ENCODE data around the gene CYP3A5.
"Not testable (repeated sequence)": the region's sequence is repeated elsewhere in the genome, so short reads cannot be mapped to it uniquely, and the experiment has no call there.

The CYP3A5 gene

DNA sequence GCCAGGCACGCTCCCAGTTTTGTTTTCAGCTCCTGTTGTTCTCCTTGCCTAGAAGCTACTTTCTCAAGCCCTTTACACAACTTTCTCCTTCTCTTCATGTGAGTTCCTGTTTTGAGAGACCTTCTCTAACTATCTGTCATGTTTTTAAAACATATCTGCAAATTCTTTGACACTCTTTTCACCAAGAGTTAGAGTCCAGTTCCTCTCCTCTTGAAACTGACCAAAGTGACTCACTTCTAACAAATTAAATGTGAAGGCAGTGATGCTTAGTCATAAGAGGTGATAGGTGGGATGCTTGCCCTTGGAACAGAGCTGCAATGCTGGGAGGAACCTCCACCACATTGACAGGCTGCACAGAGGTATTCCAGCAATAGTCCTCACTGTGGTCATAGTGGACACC lies 37.8 kb downstream of the CYP3A5 start:
- no peak for DNase-seq (ENCODE audit: low read depth in 2 of 2)

DNA sequence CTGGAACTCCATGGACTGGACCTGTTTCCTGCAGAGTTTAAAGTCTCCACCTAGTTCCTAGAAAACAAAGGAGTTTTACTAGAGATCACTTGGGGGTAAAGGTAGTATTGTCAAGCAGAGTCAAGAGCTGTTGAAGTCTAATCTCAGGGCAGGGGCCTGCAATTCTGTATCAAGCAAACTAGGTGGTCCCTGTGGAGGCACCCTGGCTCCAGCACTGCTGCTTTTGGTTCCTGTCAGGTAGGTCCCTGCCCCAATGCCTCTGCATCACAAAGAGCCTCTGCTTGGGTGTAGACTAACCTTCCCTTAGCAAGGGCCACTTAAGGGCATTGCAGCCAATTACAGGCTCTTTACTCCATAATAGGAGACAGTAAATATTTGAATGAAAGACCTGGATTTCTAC lies 40.5 kb downstream of the CYP3A5 start:
- DNase-seq (ENCODE audit: low read depth in 2 of 2) = no peak

- DNase-seq (ENCODE audit: low read depth in 2 of 2) = no peak
These were observed 41.1 kb downstream of the CYP3A5 start for GRCh38 chr7:99638731-99639130.

GRCh38 chr7:99637414-99637813 lies 42.4 kb downstream of the CYP3A5 start:
- DNase-seq (ENCODE audit: low read depth in 2 of 2) = not testable (repeated sequence)

GRCh38 chr7:99631295-99632109 lies 48.3 kb downstream of the CYP3A5 start:
- DNase-seq (ENCODE audit: low read depth in 2 of 2) = no peak

- DNase-seq (ENCODE audit: low read depth in 2 of 2) = no peak
These were observed 50.2 kb downstream of the CYP3A5 start for GRCh38 chr7:99629643-99630042.

DNA sequence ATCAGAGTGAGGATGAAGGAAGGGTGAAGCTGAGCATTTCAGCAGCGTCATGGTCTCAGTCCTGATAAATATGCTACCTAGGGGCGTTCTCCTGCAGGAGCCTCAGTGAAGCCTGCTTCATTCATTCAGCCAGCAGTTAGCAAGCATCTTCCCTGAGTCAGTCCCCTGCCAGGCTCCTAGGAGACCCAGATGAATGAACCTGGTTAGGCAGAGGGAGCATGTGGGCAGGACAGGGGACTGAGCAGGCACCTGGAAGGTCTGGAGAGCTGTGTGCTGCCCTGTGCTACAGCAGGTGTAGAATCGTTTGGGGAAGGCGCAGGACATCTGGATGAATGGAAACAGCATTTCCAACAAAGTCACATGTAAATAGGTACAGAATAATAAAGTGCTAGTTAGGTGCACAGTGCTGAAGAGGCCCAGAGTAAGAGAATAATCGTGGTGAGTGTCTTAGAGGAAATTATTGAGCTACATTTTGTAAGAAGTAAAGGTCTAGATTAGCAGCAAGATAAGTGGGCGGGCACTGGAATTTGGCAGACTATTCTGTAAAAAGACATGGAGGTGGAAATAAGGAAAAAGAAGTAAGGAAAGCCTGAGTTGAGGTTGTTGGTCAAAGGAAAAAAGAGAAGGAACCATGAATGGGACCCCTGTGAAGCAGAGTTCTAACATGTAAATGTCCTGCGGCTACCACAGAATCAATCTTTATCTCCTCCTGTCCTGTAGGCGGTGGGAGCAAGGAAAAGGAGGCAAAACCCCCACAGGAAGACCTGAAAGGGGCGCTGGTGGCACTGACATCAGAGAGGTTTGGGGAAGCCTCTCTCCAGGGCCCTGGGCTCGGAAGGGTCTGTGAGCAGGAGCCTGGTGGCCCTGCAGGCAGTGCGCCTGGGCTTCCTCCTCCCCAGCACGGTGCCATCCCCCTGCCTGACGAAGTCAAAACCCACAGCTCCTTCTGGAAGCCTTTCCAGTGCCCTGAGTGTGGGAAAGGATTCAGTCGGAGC lies 51.0 kb downstream of the CYP3A5 start:
- no peak for DNase-seq (ENCODE audit: low read depth in 2 of 2)

DNA sequence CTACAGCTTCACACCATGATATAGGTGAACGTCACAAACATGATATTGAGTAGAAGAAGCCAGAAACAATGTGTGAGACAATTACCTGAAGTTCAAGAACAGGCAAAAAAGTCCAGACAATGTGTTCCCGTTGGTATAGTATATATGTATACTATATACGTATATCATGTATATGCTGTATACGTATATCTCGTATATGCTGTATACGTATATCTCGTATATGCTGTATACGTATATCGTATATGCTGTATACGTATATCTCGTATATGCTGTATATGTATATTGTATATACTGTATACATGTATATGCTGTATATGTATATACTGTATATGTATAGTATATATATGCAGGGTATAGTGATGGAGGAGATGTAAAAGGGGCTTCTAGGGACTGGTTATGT lies 52.3 kb downstream of the CYP3A5 start:
- DNase-seq (ENCODE audit: low read depth in 2 of 2) = no peak

GRCh38 chr7:99626661-99627060 lies 53.1 kb downstream of the CYP3A5 start:
- DNase-seq (ENCODE audit: low read depth in 2 of 2) = no peak

- DNase-seq (ENCODE audit: low read depth in 2 of 2) = no peak
These were observed 53.8 kb downstream of the CYP3A5 start for GRCh38 chr7:99625961-99626360.

DNA sequence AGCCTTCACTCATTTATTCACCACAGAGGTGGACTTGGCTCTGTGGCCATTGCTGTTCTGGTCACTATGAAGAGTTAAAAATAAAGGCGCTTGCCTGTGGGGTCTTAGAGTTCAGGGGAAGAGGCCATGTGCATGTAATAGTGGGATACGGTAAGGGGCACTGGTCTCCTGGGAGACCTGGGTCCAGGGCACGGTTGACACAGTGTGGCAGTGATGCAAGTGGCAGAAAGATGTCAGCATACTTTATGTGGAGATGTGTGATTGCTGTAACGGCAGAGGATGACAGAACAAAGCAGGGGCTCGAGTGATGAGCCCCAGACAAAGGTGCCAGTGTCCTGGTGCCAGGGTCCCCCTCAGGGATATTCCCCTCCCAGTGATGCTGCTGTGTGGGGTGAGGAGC lies 54.5 kb downstream of the CYP3A5 start:
- DNase-seq (ENCODE audit: low read depth in 2 of 2) = no peak

GRCh38 chr7:99624484-99624883 lies 55.3 kb downstream of the CYP3A5 start:
- peak; percentile 6 to 24 for DNase-seq (ENCODE audit: low read depth in 2 of 2)

DNA sequence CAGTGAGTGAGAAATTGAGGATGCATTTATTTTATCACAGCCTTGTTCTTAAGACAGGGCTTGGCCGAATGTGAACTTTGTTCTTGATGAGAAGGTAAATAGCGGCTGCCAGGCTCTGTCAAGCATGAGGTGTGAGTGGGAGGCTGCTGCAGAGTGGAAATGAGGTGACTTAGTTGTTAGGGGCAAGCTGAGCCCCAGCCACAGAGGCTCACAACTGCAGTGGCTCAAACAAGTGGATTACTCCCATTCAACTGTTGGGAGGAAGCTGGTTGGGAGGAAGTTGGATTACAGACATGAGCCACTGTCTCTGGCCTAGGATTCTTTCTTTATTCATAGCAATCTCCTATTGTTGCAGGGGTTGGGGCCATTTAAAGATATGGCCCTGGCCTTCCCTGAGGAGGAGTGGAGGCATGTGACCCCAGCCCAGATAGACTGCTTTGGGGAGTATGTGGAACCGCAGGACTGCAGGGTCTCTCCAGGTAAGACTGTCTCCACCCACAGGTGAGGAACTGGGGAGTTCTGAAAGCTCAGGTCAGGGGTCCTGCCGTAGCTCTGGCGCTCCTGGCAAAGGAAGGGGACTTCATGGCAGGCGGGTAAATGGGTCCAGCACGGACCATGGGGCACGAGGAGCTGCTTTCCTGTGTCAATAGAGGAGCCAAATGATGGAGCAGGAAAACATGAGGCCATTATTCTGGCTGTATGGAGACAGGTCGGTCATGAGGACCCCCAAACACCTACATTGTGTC lies 55.9 kb downstream of the CYP3A5 start:
- DNase-seq (ENCODE audit: low read depth in 2 of 2) = no peak

- DNase-seq (ENCODE audit: low read depth in 2 of 2) = no peak
These were observed 56.6 kb downstream of the CYP3A5 start for GRCh38 chr7:99623091-99623693.

DNA sequence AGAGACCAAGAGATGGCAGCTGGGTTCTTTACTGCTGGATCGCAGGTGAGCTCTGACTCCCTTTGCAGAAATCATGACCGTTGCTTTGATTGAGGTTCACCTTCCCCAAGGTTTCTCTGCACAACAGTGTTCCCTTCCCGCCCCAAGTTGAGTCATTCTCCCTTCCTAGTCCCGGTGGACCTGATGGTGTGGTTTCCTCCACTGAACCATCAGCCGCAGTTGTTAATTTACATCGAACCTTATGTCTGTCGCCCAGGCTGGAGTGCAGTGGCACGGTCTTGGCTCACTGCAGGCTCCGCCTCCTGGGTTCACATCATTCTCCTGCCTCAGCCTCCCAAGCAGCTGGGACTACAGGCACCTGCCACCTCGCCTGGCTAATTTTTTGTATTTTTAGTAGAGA lies 57.2 kb downstream of the CYP3A5 start:
- no peak for DNase-seq (ENCODE audit: low read depth in 2 of 2)

- DNase-seq (ENCODE audit: low read depth in 2 of 2) = no peak
These were observed 58.5 kb downstream of the CYP3A5 start for GRCh38 chr7:99621271-99621670.

- no peak for DNase-seq (ENCODE audit: low read depth in 2 of 2)
These were observed 60.1 kb downstream of the CYP3A5 start for GRCh38 chr7:99619571-99620130.

DNA sequence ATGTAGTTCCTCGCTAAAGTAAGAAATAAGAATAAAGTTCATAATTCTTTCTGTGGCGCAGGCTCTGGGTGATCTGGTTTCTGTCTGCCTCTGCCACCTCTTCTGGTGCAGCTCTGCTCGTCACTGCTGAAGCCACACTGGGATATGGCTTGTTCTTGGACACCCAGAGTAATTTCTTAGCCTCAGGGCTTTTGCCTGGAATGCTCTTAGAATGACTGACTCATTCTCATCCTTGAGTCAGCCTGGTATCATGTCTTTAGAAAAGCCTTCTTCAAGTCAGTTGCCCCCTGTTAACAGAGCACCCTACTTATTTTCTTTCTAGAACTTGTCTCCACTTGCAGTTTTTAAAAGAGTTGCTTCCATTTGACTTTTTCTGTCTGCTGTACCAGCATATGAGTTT lies 61.1 kb downstream of the CYP3A5 start:
- no peak for DNase-seq (ENCODE audit: low read depth in 2 of 2)

GRCh38 chr7:99617192-99617781 lies 62.5 kb downstream of the CYP3A5 start:
- DNase-seq (ENCODE audit: low read depth in 2 of 2) = no peak

DNA sequence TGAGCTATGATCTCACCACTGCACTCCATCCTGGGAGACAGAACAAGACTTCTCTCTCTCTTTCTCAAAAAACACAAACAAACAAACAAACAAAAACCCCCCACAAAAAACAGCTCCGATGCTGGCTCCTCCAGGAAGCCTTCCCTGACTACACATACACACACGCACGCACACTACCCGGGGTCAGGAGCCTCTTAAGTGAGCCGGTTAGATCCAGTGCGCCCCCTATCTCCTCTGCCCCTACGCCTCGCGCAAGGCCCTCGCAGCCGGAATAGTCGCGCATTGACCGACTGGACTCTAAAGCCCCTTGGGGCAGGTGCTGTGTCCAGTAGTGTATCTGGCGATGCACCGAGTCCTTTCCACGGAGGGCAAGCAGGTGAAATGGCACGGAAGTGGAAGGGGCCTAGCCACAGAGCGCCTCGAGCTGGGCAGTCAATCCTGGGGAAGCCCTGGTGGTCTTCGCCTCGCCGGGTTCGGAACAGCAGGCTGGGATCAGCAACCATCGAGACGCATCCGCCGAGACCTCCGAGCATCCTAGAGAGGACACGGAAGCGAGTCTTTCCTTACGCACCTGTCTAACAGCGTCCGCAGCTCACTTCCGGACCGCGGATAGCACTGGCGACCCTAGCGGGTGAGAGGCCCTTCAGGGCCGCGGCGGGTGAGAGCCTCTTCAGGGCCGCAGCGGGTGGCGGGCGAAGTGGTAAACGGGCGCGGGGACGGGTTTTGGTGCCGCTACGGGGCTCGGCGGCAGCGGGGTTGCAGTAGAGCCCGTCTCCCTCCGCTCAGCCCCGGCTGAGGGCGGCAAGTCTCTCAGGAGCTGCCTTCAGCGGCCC lies 63.2 kb downstream of the CYP3A5 start, which contains the start of gene ZSCAN25:
Gene ZSCAN25 (plus strand): TSS at position 588 of the 833 bp plus-strand sequence. CDS start 2,661 bp downstream, outside the sequence.
- peak; percentile 66 to 72 for DNase-seq (ENCODE audit: low read depth in 2 of 2)
